Measurements from ENCODE around the gene ZNF740. TPM values are rescaled to one million over a fixed set of nuclear protein-coding genes. Genes with fewer than 3 reads are reported as not detected.

ZNF740 gene
- total RNA-seq, 2 donors from 2014 or later: 27.5 to 32.3 TPM

GRCh38 chr12:53217931-53218307 lies 37.4 kb downstream of the ZNF740 start:
- no peaks in the 10 kb centered on the region for H3K36me3 ChIP-seq
- peaks cover 16% of the 10 kb centered on the region for H3K4me1 ChIP-seq
- no peak for TF ChIP-seq CTCF (IDR thresholded peaks at IDR 0.05)
- peak; percentile 60 for DNase-seq
- H3K27me3 ChIP-seq: no peaks in the 10 kb centered on the region
- intact Hi-C loops (cut with DNase I): no loop called here
- no peak overlapping the region for H3K4me3 ChIP-seq
- H3K9me3 ChIP-seq: no peaks in the 10 kb centered on the region
- peak overlapping the region; percentile 98 for H3K27ac ChIP-seq
- H3K9ac ChIP-seq (ENCODE audit: low read depth in 2 of 2, low read length in 2 of 2): peak overlapping the region; percentile 55 to 93

- intact Hi-C loops (cut with DNase I): no loop called here
- peaks cover 21% of the 10 kb centered on the region for H3K4me1 ChIP-seq
- DNase-seq: peak; percentile 51
- no peak for TF ChIP-seq CTCF (IDR thresholded peaks at IDR 0.05)
- H3K9me3 ChIP-seq: no peaks in the 10 kb centered on the region
- H3K9ac ChIP-seq (ENCODE audit: low read depth in 2 of 2, low read length in 2 of 2): peak overlapping the region; percentile 55 to 93
- no peaks in the 10 kb centered on the region for H3K27me3 ChIP-seq
- peak overlapping the region; percentile 63 for H3K4me3 ChIP-seq
- H3K36me3 ChIP-seq: no peaks in the 10 kb centered on the region
- H3K27ac ChIP-seq: peak overlapping the region; percentile 98
Observed at GRCh38 chr12:53218551-53219291, 38.2 kb downstream of the ZNF740 start.

- Histone ChIP-seq H3K4me1 (peaks cover 22% of the 10 kb centered on the region), H3K27me3 (no peaks in the 10 kb centered on the region), H3K36me3 (no peaks in the 10 kb centered on the region), H3K4me3 (peak overlapping the region; percentile 63), H3K9me3 (no peaks in the 10 kb centered on the region), H3K9ac (ENCODE audit: low read depth in 2 of 2, low read length in 2 of 2) (peak overlapping the region; percentile 77 to 93), H3K27ac (peak overlapping the region; percentile 98)
- DNase-seq: peak; percentile 55
- intact Hi-C loops (cut with DNase I): no loop called here
- no peak for TF ChIP-seq CTCF (IDR thresholded peaks at IDR 0.05)
Observed at GRCh38 chr12:53219292-53219955, 38.9 kb downstream of the ZNF740 start.

- no peaks in the 10 kb centered on the region for H3K9me3 ChIP-seq
- peaks cover 22% of the 10 kb centered on the region for H3K4me1 ChIP-seq
- DNase-seq: peak; percentile 80
- intact Hi-C loops (cut with DNase I): loop anchor here (2.0 kb wide), 1 partner anchor 31 kb away; no protein-coding TSS in a partner anchor
- H3K9ac ChIP-seq (ENCODE audit: low read depth in 2 of 2, low read length in 2 of 2): peak overlapping the region; percentile 73 to 93
- H3K36me3 ChIP-seq: no peaks in the 10 kb centered on the region
- no peaks in the 10 kb centered on the region for H3K27me3 ChIP-seq
- H3K27ac ChIP-seq: peak overlapping the region; percentile 98
- peak overlapping the region; percentile 63 for H3K4me3 ChIP-seq
- no peak for TF ChIP-seq CTCF (IDR thresholded peaks at IDR 0.05)
Observed at GRCh38 chr12:53219956-53220693, 39.6 kb downstream of the ZNF740 start.

- intact Hi-C loops (cut with DNase I): loop anchor here (2.0 kb wide), 1 partner anchor 30 kb away; no protein-coding TSS in a partner anchor
- no peaks in the 10 kb centered on the region for H3K27me3 ChIP-seq
- H3K27ac ChIP-seq: peak overlapping the region; percentile 98
- peaks cover 22% of the 10 kb centered on the region for H3K4me1 ChIP-seq
- H3K36me3 ChIP-seq: no peaks in the 10 kb centered on the region
- H3K4me3 ChIP-seq: peak overlapping the region; percentile 63
- H3K9me3 ChIP-seq: no peaks in the 10 kb centered on the region
- peak; percentile 94 for DNase-seq
- peak overlapping the region; percentile 80 to 99 for H3K9ac ChIP-seq (ENCODE audit: low read depth in 2 of 2, low read length in 2 of 2)
- TF ChIP-seq CTCF (IDR thresholded peaks at IDR 0.05): no peak
Observed at GRCh38 chr12:53220694-53221202, 40.2 kb downstream of the ZNF740 start.

Measured in colonic mucosa (tissue), 4 donors.